ENCODE results near the gene FUT8.

- TF ChIP-seq CTCF (IDR thresholded peaks at IDR 0.05; ENCODE audit: borderline replicate concordance, extremely low read depth, low read length, poor library complexity, severe bottlenecking) (no peak), EZH2 (IDR thresholded peaks at IDR 0.05; ENCODE audit: borderline replicate concordance, low read depth, low read length, severe bottlenecking) (no peak)
Observed at GRCh38 chr14:65738339-65738738, 325.8 kb downstream of the FUT8 start.

All from DND-41 (cell line).